Kasumi-1 (cell line): ENCODE data around the gene ATP9B.
"Not testable (repeated sequence)": the region's sequence is repeated elsewhere in the genome, so short reads cannot be mapped to it uniquely, and the experiment has no call there.

Source experiments
- DNase-seq, 2 experiments: peaks; one replicate each; lab custom pipeline; 2025; lab: John Stamatoyannopoulos, UW

ATP9B gene

DNA sequence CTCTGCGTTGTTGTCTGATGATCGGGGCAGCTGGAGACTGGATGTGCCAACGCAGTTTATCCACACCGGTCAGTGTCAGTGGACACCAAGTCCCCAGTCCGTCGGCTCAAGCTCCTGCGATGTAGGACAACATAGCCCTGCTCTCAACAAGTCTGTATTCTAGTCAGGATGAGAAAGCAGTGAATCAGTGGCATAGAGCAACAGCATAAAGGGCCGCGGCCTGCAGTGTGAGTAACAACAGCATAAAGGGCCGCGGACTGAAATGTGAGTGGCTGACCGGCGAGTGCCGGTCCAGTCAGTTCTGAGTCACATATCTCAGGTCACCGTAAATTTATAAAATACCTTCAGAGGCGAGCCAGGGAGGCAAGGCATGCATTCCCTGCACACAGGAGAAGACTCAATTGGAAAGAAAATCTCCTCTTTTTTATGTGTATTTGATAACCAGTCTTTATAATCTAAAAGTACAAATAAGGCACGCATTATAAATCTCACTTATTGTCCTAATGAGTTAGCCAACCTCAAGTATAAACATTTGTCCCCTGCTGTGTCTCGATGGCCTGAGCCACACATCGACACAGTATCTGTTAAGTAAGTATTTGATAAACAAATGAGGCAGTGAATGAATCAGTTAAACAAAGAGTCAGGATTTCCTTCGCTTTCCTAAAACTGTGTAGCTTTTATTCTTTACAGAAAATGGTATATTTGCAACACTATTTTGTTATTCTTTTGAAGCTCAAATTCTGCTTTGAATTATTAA lies 292.8 kb downstream of the ATP9B start:
- DNase-seq: no peak

DNA sequence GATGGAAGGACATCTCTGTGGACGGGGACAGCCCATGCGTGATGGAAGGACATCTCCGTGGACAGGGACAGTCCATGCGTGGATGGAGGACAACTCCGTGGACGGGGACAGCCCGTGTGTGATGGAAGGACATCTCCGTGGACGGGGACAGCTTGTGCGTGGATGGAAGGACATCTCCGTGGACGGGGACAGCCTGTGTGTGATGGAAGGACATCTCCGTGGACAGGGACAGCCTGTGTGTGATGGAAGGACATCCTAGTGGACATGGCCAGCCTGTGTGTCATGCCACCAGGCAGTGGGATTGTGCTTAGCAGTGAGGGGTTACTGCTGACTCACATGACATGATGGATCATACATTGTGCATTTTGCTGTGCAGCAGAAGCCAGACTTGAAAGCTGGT lies 296.5 kb downstream of the ATP9B start:
- DNase-seq: no peak

DNA sequence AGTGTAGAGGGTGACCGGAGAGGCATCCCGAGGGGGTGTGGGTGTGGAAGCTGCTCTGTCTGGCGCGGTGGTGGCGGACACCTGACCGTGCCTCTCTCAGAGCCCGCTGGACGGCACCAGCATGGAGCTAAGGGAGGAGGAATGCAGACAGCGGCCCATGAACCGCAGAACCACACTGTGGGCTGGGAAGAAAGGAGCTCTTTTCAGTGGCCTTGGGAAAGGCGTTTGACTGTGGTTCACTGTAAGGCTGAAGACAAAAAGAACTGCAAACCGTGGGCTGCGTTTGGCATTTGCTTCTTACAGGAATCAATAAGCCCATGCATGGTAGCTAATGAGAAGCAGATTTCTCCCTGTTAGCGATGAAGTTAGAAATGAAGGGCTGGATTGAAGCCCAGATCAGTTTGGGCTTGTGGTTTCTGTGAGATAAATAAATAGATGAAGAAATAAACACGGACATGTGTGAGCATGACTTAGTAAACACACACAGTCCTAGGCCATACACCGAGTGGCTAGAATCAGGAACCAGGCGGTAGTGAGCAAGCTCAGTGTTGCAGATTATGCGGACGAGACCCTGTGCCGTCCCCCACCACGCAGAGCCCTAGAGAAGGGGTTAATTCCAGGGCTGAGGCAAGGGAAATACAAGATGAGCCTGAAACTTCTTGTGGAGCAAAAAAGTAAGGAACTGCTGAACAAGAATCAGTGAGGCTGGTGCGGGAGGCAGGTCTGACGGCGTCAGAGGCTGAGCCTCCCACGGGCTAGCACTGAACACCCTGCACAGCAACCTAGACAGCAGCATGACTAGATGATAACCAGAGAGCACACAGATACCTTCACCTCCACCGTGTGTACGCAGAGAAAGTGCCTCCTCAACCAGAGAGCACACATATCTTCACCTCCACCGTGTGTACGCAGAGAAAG lies 297.2 kb downstream of the ATP9B start:
- no peak for DNase-seq

DNA sequence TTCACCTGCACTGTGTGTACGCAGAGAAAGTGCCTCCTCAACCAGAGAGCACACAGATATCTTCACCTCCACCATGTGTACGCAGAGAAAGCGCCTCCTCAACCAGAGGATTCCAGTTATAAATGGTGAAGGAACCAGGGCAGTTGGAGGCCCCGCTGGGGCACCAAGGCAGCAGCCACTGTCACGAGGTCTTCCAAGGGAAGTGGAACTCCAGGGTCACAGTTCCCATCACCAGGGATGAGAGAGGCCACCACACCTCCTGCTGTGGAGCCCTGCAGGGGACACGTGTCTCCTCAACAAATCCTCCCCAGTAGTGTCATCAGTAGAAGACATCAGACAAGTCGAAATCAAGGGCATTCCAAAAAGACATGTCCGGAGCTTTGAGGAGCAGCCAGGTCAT lies 298.3 kb downstream of the ATP9B start:
- DNase-seq: no peak

DNA sequence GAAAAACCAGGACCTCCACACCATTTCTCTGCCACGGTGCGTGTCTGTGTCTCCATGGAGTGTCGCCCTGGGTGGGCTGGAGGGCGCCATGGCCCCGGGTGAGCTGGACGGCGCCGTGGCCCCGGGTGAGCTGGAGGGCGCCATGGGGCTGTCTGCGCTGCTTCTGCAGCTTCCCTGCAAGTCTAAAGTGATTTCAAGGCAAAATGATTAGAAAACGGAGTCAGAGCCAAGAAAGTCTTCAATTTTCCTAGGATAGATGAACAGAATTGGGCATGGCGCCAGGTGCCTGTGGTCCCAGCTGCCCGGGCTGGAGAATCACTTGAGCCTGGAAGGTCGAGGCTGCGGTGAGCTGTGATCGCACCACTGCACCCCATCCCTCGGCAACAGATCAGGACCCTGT lies 298.8 kb downstream of the ATP9B start:
- DNase-seq: no peak

DNA sequence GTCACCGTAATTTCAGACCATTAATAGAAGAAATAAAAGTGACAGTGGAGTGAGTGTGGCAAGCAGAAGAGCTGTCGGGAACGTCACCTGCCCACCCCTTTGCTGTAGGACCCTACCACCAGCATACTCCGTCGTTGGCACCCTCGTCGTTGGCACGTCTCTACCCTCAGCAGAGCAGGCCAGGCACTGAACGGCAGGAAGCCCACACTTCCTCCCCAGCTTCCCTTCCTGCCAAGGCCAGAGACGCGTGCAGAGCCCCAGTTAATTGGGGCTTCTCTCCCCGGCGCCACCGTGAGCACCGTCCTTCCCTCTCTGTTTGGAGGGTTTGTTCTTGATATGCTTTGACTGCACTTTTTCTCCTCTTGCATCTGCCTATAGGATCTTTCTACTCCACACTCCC lies 299.5 kb downstream of the ATP9B start:
- peak; percentile 74 to 79 for DNase-seq

DNA sequence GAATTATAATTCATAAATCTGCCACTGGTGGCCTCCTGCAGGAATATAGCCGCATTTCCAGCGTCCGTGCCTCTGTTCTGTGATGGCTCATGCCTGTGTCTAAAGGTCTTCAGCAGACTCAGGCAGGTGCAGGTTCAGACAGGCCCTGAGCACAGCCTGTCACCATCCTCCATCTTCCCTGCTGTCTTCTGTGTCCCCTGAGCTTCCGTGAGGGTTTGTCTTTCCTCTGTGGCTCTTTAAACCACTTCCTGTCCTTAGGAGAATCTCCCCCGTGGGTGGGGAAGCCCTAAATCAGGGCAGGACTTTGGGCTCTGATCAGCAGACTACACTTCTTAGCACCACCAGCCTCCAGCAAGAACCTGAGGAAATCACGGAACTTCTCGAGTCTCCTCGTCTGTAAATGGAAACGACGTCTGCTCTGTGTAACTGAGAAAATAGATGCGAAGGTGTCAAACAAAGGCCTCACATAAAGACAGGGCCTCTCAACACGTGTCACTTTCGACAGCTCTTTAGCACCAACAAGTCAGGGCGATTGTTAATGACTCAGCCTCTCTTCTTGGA lies 302.4 kb downstream of the ATP9B start:
- peak; percentile 14 to 38 for DNase-seq

DNA sequence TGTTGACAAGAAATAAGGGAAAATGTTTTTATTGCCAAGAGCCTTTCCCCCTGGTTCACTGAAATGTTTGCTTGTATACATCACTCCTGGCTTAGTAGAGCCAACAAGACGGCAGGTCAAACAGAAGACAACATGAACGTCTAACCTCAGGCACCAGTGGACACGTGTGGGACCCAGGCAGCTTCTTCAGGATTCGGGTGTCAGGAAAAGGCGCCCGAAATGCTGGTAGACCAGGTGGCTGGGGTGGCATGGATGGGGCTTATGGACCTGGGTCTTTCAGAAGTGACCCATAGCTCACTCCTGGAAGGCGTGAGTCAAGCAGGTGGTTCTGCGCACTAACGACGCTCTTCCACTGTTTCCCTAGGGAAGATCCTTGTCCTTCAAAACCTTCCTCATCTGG lies 303.3 kb downstream of the ATP9B start:
- no peak for DNase-seq

DNA sequence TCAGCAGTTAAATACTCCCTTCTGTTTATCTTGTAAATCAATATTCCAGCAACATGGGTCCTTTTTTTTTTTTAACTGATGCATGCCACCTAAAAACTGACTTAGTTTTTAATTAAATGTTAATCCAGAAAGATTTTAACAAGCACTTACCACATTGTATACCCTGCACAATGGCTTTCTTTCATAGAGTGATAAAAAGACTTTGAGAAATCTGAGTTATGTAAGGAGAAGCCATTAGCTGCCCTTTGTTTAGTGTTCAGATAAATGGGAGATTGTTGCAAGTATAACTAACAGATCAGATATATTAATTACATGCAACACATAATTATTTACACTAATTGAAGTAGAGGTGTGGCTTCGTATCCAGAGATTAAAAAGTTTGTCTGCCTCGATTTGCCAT lies 303.8 kb downstream of the ATP9B start:
- DNase-seq: no peak

DNA sequence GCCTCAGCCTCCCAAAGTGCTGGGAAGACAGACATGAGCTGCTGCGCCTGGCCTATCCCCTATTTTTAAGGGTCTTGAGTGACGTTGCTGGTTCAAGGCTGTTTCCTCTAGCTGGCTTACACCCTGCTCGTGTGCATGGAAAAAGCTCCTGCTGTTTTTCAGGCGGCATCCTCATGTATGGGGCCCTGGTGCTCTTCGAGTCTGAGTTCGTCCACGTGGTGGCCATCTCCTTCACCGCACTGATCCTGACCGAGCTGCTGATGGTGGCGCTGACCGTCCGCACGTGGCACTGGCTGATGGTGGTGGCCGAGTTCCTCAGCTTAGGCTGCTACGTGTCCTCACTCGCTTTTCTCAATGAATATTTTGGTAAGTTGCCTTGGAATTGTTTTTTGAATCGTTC lies 304.5 kb downstream of the ATP9B start:
- DNase-seq: no peak

DNA sequence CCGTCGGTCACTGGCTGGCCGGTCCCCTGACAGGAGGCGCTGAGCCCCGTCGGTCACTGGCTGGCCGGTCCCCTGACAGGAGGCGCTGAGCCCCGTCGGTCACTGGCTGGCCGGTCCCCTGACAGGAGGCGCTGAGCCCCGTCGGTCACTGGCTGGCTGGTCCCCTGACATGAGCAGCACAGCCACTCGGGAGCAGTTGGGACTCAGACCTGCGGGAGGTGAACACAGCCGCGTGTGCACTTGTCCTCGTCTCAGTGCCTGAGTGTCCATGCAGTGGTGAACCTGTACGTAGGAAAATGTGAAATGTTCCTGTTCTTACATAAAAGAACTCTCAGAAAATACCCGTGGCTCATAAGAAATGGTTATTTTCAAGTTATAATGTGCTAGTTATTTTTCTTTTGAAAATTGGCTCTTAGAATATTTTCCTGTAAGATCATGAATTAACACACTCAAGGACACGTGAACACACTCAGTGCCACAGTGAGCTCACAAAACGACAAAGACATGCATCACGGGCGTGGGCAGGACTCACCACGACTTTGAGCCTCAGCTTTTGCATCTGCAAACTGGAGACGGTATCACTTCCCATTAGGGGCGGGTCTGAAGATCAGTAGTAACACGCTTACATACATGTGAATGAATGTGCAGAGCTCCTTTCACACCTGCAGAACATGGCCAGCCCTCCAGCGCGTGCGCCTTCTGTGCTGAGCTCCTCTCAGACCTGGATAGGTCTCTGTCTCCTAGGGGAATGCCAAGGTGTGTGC lies 305.4 kb downstream of the ATP9B start:
- DNase-seq: no peak

DNA sequence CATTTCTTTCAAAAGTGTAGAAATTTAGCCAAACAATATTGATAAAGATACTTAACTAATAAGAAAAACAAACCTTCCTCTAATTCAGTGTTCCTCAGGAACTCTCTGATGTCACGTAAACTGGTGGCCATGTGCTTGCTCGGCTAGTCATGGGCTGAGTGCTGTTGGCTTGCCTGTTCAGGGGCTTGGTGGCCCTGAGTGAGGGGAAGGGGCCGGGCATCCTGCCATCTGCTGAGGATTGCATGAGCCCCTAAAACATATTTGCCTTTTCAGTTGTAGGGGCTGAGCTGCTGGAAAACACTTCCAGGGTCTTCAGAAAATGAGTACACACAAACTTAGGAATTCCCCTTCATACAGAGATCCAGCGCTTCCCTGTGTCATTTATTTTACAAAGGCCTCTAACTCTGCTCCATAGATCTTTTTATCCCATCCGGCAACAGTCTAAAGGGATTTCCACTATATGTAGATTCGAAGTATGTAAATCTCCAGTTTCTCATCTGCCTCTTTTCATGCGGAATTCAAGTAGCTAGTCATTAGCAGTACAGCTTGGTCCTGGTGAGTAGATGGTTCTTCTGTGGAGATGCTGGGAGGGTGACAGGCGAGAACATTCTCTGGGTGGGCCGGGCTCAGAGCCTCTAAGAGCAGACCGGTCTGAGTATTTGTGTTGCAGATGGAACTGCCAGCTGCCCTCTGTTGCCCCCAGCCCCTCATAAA lies 306.4 kb downstream of the ATP9B start:
- no peak for DNase-seq

DNA sequence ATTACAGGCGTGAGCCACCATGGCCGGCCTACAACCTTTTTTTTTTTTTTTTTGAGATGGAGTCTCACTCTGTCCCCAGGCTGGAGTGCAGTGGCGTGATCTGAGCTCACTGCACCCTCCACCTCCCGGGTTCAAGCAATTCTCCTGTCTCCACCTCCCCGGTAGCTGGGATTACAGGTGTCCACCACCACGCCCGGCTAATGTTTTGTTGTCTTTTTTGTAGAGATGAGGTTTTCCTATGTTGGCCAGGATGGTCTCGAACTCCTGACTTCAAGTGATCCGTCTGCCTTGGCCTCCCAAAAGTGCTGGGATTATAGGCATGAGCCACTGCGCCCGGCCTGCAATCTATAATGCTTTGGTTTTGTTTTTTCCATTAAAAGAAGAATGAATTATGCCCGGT lies 307.5 kb downstream of the ATP9B start:
- DNase-seq: not testable (repeated sequence)

DNA sequence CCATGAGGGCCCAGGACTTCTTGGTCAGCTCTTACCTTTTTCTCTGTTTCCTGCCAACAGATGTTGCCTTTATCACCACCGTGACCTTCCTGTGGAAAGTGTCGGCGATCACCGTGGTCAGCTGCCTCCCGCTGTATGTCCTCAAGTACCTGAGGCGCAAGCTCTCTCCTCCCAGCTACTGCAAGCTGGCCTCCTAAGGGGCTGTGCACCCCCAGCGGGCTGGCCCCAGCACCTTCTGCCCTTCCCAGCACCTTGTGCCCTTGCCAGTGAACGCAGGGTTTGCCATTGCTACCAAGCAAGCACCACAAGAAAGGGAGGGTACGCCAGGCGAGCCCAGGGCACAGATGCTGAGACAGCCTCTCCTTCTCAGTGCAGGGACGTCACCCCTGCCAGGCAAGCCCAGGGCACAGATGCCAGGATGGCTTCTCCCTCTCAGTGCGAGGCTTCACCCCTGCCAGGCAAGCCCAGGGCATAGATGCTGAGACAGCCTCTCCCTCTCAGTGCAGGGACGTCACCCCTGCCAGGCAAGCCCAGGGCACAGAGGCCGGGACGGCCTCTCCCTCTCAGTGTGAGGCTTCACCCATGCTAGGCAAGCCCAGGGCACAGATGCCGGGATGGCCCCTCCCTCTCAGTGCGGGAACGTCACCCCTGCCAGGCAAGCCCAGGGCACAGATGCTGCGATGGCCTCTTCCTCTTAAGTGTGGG lies 308.1 kb downstream of the ATP9B start:
- no peak for DNase-seq

DNA sequence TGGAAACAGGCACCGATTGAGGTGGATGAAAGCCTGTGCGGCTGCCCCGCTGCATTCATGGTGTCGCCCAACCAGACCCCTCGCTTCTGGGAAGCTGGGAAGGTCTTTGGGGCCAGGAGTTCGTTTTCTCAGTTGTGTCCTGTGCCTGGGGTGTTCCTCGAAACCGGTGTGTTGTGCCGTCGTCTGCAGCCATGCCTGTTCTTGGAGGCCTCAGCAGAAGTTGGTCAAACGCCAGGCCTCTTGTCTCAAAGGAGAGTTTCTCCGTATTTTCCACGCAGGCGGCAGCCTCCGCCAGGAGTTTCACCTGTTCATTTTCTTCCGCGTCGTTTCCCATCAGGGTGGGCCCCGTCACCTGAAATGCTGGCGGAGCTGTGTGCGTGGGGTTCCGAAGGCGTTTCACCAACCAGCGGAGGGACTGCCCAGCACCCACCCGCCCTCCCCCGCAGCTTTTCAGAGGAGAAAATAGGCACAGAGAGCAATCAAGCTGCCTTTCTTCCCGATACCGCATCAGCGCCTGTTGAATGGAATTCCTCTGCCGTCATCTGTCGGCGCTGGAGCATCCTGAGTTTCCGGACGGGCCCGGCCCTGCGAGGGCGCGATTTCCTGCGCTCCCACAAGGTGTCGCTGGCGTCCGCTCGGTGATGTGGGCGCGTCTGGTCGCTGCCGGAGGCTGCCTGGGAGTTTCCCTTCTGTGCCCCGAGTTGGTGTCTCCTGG lies 309.5 kb downstream of the ATP9B start:
- peak; percentile 60 to 63 for DNase-seq

DNA sequence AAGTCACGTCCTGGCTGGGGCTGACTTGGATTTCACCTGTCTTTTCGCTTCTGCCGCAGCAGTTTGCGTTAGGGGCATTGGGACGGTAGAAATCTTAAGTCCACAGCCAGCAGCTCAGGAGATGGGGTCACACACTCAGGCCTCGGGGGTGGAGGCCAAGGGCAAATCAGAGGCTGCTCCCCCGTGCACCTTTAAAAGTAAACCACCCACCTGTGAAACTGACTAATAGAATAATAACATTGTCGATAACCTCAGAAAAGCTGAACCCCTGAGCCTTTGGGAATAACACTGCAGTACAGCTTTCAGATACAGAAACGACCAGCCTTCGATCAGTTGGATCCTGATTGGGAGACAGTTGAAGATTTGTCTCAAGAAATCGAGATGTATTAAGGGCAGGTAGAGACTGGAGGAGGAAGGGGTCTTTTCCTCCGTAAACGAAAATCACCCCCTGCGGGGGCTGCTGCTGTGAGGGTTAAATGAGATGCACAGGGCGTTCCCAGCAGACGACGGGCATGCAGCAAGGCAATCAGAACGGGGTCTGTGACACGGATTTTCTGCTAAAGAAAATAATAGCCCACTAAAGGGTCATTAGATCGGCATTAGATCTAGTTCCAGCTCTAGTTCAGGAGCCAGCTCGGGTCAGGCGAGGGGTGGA lies 310.2 kb downstream of the ATP9B start:
- no peak for DNase-seq

DNA sequence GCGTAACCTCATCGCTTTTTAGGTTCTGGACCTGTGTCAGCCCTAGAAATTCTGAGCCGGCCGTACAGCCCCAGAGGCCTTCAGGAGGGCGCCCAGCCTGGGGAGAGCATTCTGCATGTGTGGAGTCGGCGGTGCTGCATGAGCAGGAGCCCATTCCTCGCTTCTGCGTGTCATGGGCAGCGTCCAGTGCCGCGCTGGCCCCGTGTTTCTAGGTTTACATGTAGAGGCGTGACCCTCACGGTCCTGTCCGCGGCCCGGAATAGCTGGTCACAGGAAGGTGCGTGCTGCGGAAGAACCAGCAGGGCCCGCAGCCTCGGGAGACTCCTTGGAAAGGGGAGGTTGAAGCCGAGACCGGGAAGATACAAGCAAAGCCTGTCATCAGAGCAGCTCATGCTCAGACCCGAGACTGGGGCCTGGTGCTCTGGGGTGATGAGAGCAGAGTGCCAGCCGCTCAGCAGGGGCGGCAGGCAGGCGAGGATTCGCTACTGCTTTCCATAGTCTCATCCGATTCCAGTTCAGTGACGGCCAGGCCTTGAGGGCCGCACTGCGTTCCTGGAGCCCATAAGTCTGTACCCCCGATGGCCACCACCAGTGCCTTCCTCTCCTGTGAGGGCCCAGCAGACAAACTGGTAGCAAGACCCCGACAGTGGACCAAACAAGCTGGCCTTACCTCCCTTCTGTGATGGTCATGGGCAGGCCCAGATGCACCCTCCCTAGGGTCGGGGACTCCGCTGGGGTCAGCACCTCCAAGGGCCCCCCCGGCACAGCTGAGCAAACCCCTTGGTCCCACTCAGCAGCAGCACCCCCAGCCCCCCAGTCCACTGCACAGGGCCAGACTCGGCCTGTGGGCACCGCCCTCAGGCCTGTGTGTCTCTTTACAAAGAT lies 311.0 kb downstream of the ATP9B start:
- DNase-seq: no peak
